HepG2 (cell line): ENCODE measurements around the gene RASA3.

Experiments used
- CBFB ChIP-seq: sonication (generic); formaldehyde crosslinking; IDR thresholded peaks from 2 replicates; pipeline ENCODE4 v1.4.0; 2020; ENCODE audit warnings: missing genetic modification reagents
- DDIT3 ChIP-seq: sonication (generic); formaldehyde crosslinking; IDR thresholded peaks from 2 replicates; pipeline ENCODE4 v1.4.0; 2020; ENCODE audit warnings: mild to moderate bottlenecking, missing genetic modification reagents
- POLR2G ChIP-seq: fragments of 200-400 bp; formaldehyde crosslinking; IDR thresholded peaks from 2 replicates; pipeline ENCODE4 v1.6.1; 2018; ENCODE audit warnings: mild to moderate bottlenecking, low read depth, low read length, moderate library complexity
- SP1 ChIP-seq, 2 experiments: fragments of 450-650 bp in 1 of 2; sonication (generic) in 1 of 2; formaldehyde crosslinking in 1 of 2; IDR thresholded peaks; 2 replicates each; pipeline versions ENCODE4 v1.4.0 to v1.6.1; 2016 to 2020; ENCODE audit warnings: missing genetic modification reagents in 1 of 2

GRCh38 chr13:114002009-114002544 is 130.3 kb downstream of the RASA3 start:
- TF ChIP-seq POLR2G (no peak), DDIT3 (no peak), CBFB (CRISPR knock-in tag) (no peak), SP1 (IDR thresholded peaks at IDR 0.05) (no peak), SP1 (CRISPR knock-in tag; IDR thresholded peaks at IDR 0.05) (no peak)
